ENCODE measurements around the gene HAUS7. TPM values are rescaled to one million over a fixed set of nuclear protein-coding genes. Genes with fewer than 3 reads are reported as not detected.
A peak's percentile ranks its signal among the peaks of the same experiment; 100 is the strongest.

The HAUS7 gene
- total and polyA plus RNA-seq, 3 experiments from 2014 or later: 29.9 to 73.8 (median 70.2) TPM

DNA sequence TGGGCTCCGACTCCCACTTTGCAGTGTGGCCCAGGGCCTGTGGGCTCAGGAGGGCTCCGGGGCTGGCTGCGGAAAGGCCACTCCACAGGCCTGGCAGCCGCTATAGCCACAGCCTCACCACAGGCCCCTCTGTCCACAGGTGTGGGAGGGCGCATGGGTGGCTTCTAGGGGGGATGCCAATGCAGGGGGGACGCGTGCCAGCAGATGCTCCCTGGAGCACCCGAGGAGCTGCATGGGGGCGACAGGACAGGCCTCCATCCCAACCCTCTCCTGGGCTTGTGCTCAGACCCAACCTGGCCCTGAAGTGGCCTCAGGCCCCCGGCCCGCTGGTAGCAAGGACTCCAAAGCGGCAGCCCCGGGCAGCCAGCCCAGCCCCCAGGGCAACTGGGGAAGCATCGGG is 32.4 kb upstream of the HAUS7 start:
- H3K36me3 ChIP-seq (ENCODE audit: insufficient read depth, low read length): no peaks in the 10 kb centered on the region
- ChIA-PET POLR2A (no interaction called here), CTCF (no interaction called here)
- H3K4me3 ChIP-seq (ENCODE audit: low read length): no peak overlapping the region
- Mint-ChIP-seq H3K27me3 (peaks cover 0 to 7% of the 10 kb centered on the region in 2 donors), H3K4me1 (peaks cover 0 to 6% (median 4%) of the 10 kb centered on the region in 3 donors), H3K4me3 (no peak overlapping the region), H3K9me3 (no peaks in the 10 kb centered on the region), H3K27ac (no peak overlapping the region), H3K36me3 (no peaks in the 10 kb centered on the region)
- no peaks in the 10 kb centered on the region for H3K9me3 ChIP-seq (ENCODE audit: low read length)
- no peaks in the 10 kb centered on the region for H3K4me1 ChIP-seq (ENCODE audit: insufficient read depth, low read length)
- H3K27ac ChIP-seq (ENCODE audit: low read depth, low read length): no peak overlapping the region
- no peaks in the 10 kb centered on the region for H3K27me3 ChIP-seq (ENCODE audit: insufficient read depth, low read length, poor library complexity, severe bottlenecking)
- no peak for DNase-seq

GRCh38 chrX:153502131-153502530 is 31.8 kb upstream of the HAUS7 start:
- H3K9me3 Mint-ChIP-seq: no peaks in the 10 kb centered on the region
- H3K27ac Mint-ChIP-seq: no peak overlapping the region
- no peak for DNase-seq
- Histone ChIP-seq H3K4me3 (ENCODE audit: low read length) (no peak overlapping the region), H3K27ac (ENCODE audit: low read depth, low read length) (no peak overlapping the region), H3K4me1 (ENCODE audit: insufficient read depth, low read length) (no peaks in the 10 kb centered on the region), H3K9me3 (ENCODE audit: low read length) (no peaks in the 10 kb centered on the region), H3K27me3 (ENCODE audit: insufficient read depth, low read length, poor library complexity, severe bottlenecking) (no peaks in the 10 kb centered on the region), H3K36me3 (ENCODE audit: insufficient read depth, low read length) (no peaks in the 10 kb centered on the region)
- no peaks in the 10 kb centered on the region for H3K36me3 Mint-ChIP-seq
- CTCF ChIA-PET: no interaction called here
- peaks cover 0 to 5% of the 10 kb centered on the region in 2 donors for H3K27me3 Mint-ChIP-seq
- H3K4me3 Mint-ChIP-seq: no peak overlapping the region
- POLR2A ChIA-PET: no interaction called here
- peaks cover 0 to under 1% (median 0%) of the 10 kb centered on the region in 3 donors for H3K4me1 Mint-ChIP-seq

DNA sequence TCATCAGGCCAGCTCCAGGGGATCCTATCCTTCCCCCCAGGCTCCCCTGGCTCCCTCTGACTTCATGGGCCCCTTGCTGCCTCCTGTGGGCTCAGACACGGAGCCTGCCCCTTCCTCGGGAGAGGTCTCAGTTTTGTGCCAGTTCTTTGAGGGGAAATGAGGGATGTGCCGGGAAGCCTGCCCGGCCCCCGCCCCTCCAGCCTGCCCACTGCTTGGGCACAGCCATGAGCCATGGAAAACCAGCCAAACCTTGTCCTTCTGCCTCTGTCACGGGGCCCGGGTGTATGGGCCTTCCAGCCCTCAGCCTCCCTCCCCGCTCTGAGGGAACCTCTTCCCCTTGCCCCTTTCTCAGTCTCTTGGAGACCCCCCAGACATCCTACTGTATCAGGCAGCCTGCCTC is 31.2 kb upstream of the HAUS7 start:
- ChIA-PET POLR2A (no interaction called here), CTCF (no interaction called here)
- Histone ChIP-seq H3K4me1 (ENCODE audit: insufficient read depth, low read length) (no peaks in the 10 kb centered on the region), H3K36me3 (ENCODE audit: insufficient read depth, low read length) (no peaks in the 10 kb centered on the region), H3K27me3 (ENCODE audit: insufficient read depth, low read length, poor library complexity, severe bottlenecking) (no peaks in the 10 kb centered on the region), H3K9me3 (ENCODE audit: low read length) (no peaks in the 10 kb centered on the region), H3K4me3 (ENCODE audit: low read length) (no peak overlapping the region), H3K27ac (ENCODE audit: low read depth, low read length) (no peak overlapping the region)
- no peak for DNase-seq
- H3K4me3 Mint-ChIP-seq: no peak overlapping the region
- H3K27me3 Mint-ChIP-seq: peaks cover 0 to 6% of the 10 kb centered on the region in 2 donors
- H3K9me3 Mint-ChIP-seq: no peaks in the 10 kb centered on the region
- no peaks in the 10 kb centered on the region for H3K4me1 Mint-ChIP-seq
- H3K27ac Mint-ChIP-seq: no peak overlapping the region
- H3K36me3 Mint-ChIP-seq: no peaks in the 10 kb centered on the region

GRCh38 chrX:153500676-153501280 is 30.4 kb upstream of the HAUS7 start:
- DNase-seq: no peak
- Mint-ChIP-seq H3K36me3 (no peaks in the 10 kb centered on the region), H3K27me3 (peaks cover 0 to 6% of the 10 kb centered on the region in 2 donors), H3K4me1 (no peaks in the 10 kb centered on the region), H3K4me3 (no peak overlapping the region), H3K9me3 (no peaks in the 10 kb centered on the region), H3K27ac (peak overlapping the region in 1 of 8 donors; percentile 64)
- Histone ChIP-seq H3K27ac (ENCODE audit: low read depth, low read length) (no peak overlapping the region), H3K4me3 (ENCODE audit: low read length) (no peak overlapping the region), H3K9me3 (ENCODE audit: low read length) (no peaks in the 10 kb centered on the region), H3K27me3 (ENCODE audit: insufficient read depth, low read length, poor library complexity, severe bottlenecking) (no peaks in the 10 kb centered on the region), H3K36me3 (ENCODE audit: insufficient read depth, low read length) (no peaks in the 10 kb centered on the region), H3K4me1 (ENCODE audit: insufficient read depth, low read length) (no peaks in the 10 kb centered on the region)
- CTCF ChIA-PET: no interaction called here
- POLR2A ChIA-PET: no interaction called here

DNA sequence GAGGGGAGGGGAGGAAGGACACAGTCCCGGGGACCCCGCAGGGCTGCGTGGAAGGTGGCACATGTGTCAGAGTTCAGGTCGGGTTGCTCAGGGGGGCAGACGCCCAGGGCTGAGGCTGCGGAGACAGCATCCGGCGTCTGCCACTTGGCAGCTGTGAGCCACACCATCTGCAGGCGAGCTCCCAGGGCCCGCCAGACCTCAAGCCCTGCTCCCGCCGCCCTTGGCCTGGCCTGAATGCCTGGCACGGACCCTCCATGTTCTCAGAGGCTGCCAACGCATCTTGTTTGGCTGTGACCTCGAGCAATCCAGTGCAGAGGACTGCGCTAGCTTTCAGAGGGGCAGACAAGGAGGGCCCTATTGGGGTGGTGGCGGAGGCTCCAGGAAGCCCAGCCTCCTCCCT is 29.5 kb upstream of the HAUS7 start:
- Mint-ChIP-seq H3K9me3 (no peaks in the 10 kb centered on the region), H3K27me3 (peaks cover 0 to 7% of the 10 kb centered on the region in 2 donors)
- CTCF ChIA-PET: no interaction called here

GRCh38 chrX:153499341-153499740 is 29.0 kb upstream of the HAUS7 start:
- CTCF ChIA-PET: no interaction called here
- Mint-ChIP-seq H3K27ac (no peak overlapping the region), H3K27me3 (peaks cover 0 to 7% of the 10 kb centered on the region in 2 donors), H3K9me3 (no peaks in the 10 kb centered on the region), H3K36me3 (no peaks in the 10 kb centered on the region), H3K4me1 (peaks cover 0 to 3% (median 0%) of the 10 kb centered on the region in 3 donors), H3K4me3 (no peak overlapping the region)
- POLR2A ChIA-PET: no interaction called here
- no peak overlapping the region for H3K27ac ChIP-seq (ENCODE audit: low read depth, low read length)
- no peaks in the 10 kb centered on the region for H3K4me1 ChIP-seq (ENCODE audit: insufficient read depth, low read length)
- H3K4me3 ChIP-seq (ENCODE audit: low read length): no peak overlapping the region
- H3K27me3 ChIP-seq (ENCODE audit: insufficient read depth, low read length, poor library complexity, severe bottlenecking): no peaks in the 10 kb centered on the region
- H3K9me3 ChIP-seq (ENCODE audit: low read length): no peaks in the 10 kb centered on the region
- H3K36me3 ChIP-seq (ENCODE audit: insufficient read depth, low read length): no peaks in the 10 kb centered on the region
- no peak for DNase-seq

More for the DNA sequence above, 29.5 kb upstream of the HAUS7 start:
- POLR2A ChIA-PET: no interaction called here
- DNase-seq: no peak
- Histone ChIP-seq H3K27me3 (ENCODE audit: insufficient read depth, low read length, poor library complexity, severe bottlenecking) (no peaks in the 10 kb centered on the region), H3K27ac (ENCODE audit: low read depth, low read length) (no peak overlapping the region), H3K9me3 (ENCODE audit: low read length) (no peaks in the 10 kb centered on the region), H3K36me3 (ENCODE audit: insufficient read depth, low read length) (no peaks in the 10 kb centered on the region), H3K4me1 (ENCODE audit: insufficient read depth, low read length) (no peaks in the 10 kb centered on the region), H3K4me3 (ENCODE audit: low read length) (no peak overlapping the region)
- Mint-ChIP-seq H3K4me3 (no peak overlapping the region), H3K36me3 (no peaks in the 10 kb centered on the region), H3K4me1 (peaks cover 0 to 3% (median 0%) of the 10 kb centered on the region in 3 donors), H3K27ac (no peak overlapping the region)

DNA sequence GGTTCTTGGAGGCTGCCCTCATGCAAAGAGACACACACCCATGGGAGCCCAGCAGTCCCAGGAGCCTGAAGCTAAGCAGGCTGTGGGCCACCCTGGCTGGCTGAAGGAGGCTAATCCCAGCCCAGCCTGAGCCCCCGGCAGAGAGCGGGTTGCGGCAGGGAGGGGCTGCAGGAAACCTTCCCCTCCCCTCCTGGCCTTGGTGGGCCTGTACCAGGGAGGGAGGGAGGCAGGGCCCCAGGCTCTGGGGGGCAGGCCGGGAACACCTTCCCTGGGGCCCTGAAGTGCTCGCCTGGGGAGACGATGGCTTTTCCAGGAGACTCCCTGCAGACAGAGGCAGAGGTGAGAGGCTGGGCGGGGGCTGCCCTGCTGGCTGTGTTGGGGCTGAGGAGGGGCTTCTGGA is 28.1 kb upstream of the HAUS7 start:
- H3K9me3 Mint-ChIP-seq: no peaks in the 10 kb centered on the region
- no peak overlapping the region for H3K27ac Mint-ChIP-seq
- ChIA-PET CTCF (no interaction called here), POLR2A (no interaction called here)
- peaks cover 0 to 3% (median 0%) of the 10 kb centered on the region in 3 donors for H3K4me1 Mint-ChIP-seq
- no peaks in the 10 kb centered on the region for H3K36me3 ChIP-seq (ENCODE audit: insufficient read depth, low read length)
- no peak for DNase-seq
- H3K36me3 Mint-ChIP-seq: no peaks in the 10 kb centered on the region
- no peaks in the 10 kb centered on the region for H3K4me1 ChIP-seq (ENCODE audit: insufficient read depth, low read length)
- H3K27ac ChIP-seq (ENCODE audit: low read depth, low read length): no peak overlapping the region
- no peaks in the 10 kb centered on the region for H3K27me3 ChIP-seq (ENCODE audit: insufficient read depth, low read length, poor library complexity, severe bottlenecking)
- peaks cover 0 to 7% of the 10 kb centered on the region in 2 donors for H3K27me3 Mint-ChIP-seq
- H3K4me3 Mint-ChIP-seq: no peak overlapping the region
- H3K9me3 ChIP-seq (ENCODE audit: low read length): no peaks in the 10 kb centered on the region
- no peak overlapping the region for H3K4me3 ChIP-seq (ENCODE audit: low read length)

- Histone ChIP-seq H3K9me3 (ENCODE audit: low read length) (no peaks in the 10 kb centered on the region), H3K27me3 (ENCODE audit: insufficient read depth, low read length, poor library complexity, severe bottlenecking) (no peaks in the 10 kb centered on the region), H3K4me3 (ENCODE audit: low read length) (no peak overlapping the region), H3K36me3 (ENCODE audit: insufficient read depth, low read length) (no peaks in the 10 kb centered on the region), H3K4me1 (ENCODE audit: insufficient read depth, low read length) (no peaks in the 10 kb centered on the region), H3K27ac (ENCODE audit: low read depth, low read length) (no peak overlapping the region)
- DNase-seq: no peak
- no peak overlapping the region for H3K27ac Mint-ChIP-seq
- peaks cover 0 to 7% of the 10 kb centered on the region in 2 donors for H3K27me3 Mint-ChIP-seq
- no peaks in the 10 kb centered on the region for H3K9me3 Mint-ChIP-seq
- ChIA-PET CTCF (no interaction called here), POLR2A (no interaction called here)
- H3K36me3 Mint-ChIP-seq: no peaks in the 10 kb centered on the region
- peaks cover 0 to 3% (median 0%) of the 10 kb centered on the region in 3 donors for H3K4me1 Mint-ChIP-seq
- H3K4me3 Mint-ChIP-seq: no peak overlapping the region
Measured at GRCh38 chrX:153496590-153496959, 26.2 kb upstream of the HAUS7 start.
